GM12873 (cell line): ENCODE results near the gene MBD3L2B.

Experiments used
- CTCF ChIP-seq: IDR thresholded peaks from 2 replicates; pipeline ENCODE4 v1.5.1; 2012; ENCODE audit warnings: low read depth, mild to moderate bottlenecking, moderate library complexity, low read length, control low read depth; ENCODE audit not compliant: insufficient read depth; ENCODE audit errors: missing control alignments

Gene MBD3L2B

GRCh38 chr19:7010722-7011593 is 10.3 kb downstream of the MBD3L2B start:
- no peak for TF ChIP-seq CTCF

- TF ChIP-seq CTCF = no peak
Measured at GRCh38 chr19:7007859-7008258, 13.4 kb downstream of the MBD3L2B start.

- TF ChIP-seq CTCF = no peak
Measured at GRCh38 chr19:7006135-7006704, 15.0 kb downstream of the MBD3L2B start.

GRCh38 chr19:7004313-7004931 is 16.8 kb downstream of the MBD3L2B start:
- peak; percentile 64 for TF ChIP-seq CTCF

- no peak for TF ChIP-seq CTCF
Measured at GRCh38 chr19:7000816-7001215, 20.4 kb downstream of the MBD3L2B start.

- no peak for TF ChIP-seq CTCF
Measured at GRCh38 chr19:7000333-7000732, 20.9 kb downstream of the MBD3L2B start.

- TF ChIP-seq CTCF = no peak
Measured at GRCh38 chr19:6999933-7000332, 21.3 kb downstream of the MBD3L2B start.
